GM18520 (cell line): Measurements from ENCODE around the gene CTRB2.
"Not testable (repeated sequence)": the region's sequence is repeated elsewhere in the genome, so short reads cannot be mapped to it uniquely, and the experiment has no call there.

ENCODE experiments used
- ATAC-seq: cut with Tn5 transposase; IDR thresholded peaks from one replicate; pipeline ENCODE4 v1.9.1; 2021; ENCODE audit not compliant: unreplicated experiment

The CTRB2 gene

GRCh38 chr16:75207831-75208230 lies 870 bp upstream of the CTRB2 start:
- no peak for ATAC-seq

- not testable (repeated sequence) for ATAC-seq
Observed at GRCh38 chr16:75205961-75206748, 806 bp downstream of the CTRB2 start.

GRCh38 chr16:75205438-75205837 lies 1.5 kb downstream of the CTRB2 start:
- not testable (repeated sequence) for ATAC-seq

GRCh38 chr16:75204905-75205304 lies 2.1 kb downstream of the CTRB2 start:
- not testable (repeated sequence) for ATAC-seq

GRCh38 chr16:75204410-75204758 lies 2.6 kb downstream of the CTRB2 start:
- ATAC-seq: no peak

- no peak for ATAC-seq
Observed at GRCh38 chr16:75203667-75204409, 3.1 kb downstream of the CTRB2 start.

GRCh38 chr16:75203096-75203495 lies 3.9 kb downstream of the CTRB2 start:
- ATAC-seq: no peak

- ATAC-seq: no peak
Observed at GRCh38 chr16:75202069-75202590, 4.8 kb downstream of the CTRB2 start.

GRCh38 chr16:75198135-75198600 lies 8.8 kb downstream of the CTRB2 start:
- no peak for ATAC-seq

- ATAC-seq: no peak
Observed at GRCh38 chr16:75197522-75198134, 9.3 kb downstream of the CTRB2 start.

GRCh38 chr16:75196836-75197235 lies 10.1 kb downstream of the CTRB2 start:
- ATAC-seq: no peak

GRCh38 chr16:75195811-75196790 lies 10.9 kb downstream of the CTRB2 start:
- ATAC-seq: no peak

GRCh38 chr16:75193730-75194444 lies 13.1 kb downstream of the CTRB2 start:
- ATAC-seq: no peak

GRCh38 chr16:75193265-75193650 lies 13.7 kb downstream of the CTRB2 start:
- no peak for ATAC-seq

- ATAC-seq: no peak
Observed at GRCh38 chr16:75192606-75193264, 14.2 kb downstream of the CTRB2 start.

GRCh38 chr16:75189638-75190245 lies 17.2 kb downstream of the CTRB2 start:
- ATAC-seq: no peak

GRCh38 chr16:75188832-75189477 lies 18.0 kb downstream of the CTRB2 start:
- no peak for ATAC-seq

GRCh38 chr16:75181630-75182029 lies 25.3 kb downstream of the CTRB2 start:
- ATAC-seq: no peak
